Activated T-cell treated with anti-CD3 and anti-CD28 coated beads, Interleukin-2, amount 50 U/mL, for 72 hours (primary cell): ENCODE data around the gene PTTG1IP2. TPM values are rescaled to one million over a fixed set of nuclear protein-coding genes. Genes with fewer than 3 reads are reported as not detected.
A peak's percentile ranks its signal among the peaks of the same experiment; 100 is the strongest.
"Not testable (repeated sequence)": the region's sequence is repeated elsewhere in the genome, so short reads cannot be mapped to it uniquely, and the experiment has no call there.

ENCODE experiments used
- ATAC-seq, 2 donors: fragments of 150-1000 bp; cut with Tn5 transposase; replicated peaks in 1 of 2; 2 replicates each; pipeline ENCODE4 v1.10.0; 2021; ENCODE audit warnings: moderate library complexity in 2 of 2, mild to moderate bottlenecking in 1 of 2
- DNase-seq, 2 donors: peaks; one replicate each; pipeline ENCODE4 v3.0.0; 2021 to 2022; ENCODE audit warnings: mixed read lengths in 1 of 2
- H3K27ac Mint-ChIP-seq: one replicate; pipeline ENCODE4 v1.8.0; 2022; ENCODE audit warnings: mild to moderate bottlenecking, moderate library complexity, mixed read lengths
- H3K27me3 Mint-ChIP-seq: one replicate; pipeline ENCODE4 v1.8.0; 2022; ENCODE audit warnings: low read depth, mixed read lengths
- H3K36me3 Mint-ChIP-seq, 2 donors: one replicate each; pipeline ENCODE4 v1.8.0; 2022; ENCODE audit warnings: mixed read lengths in 2 of 2, mild to moderate bottlenecking in 1 of 2; ENCODE audit not compliant: insufficient read depth in 2 of 2
- H3K4me1 Mint-ChIP-seq: one replicate; pipeline ENCODE4 v1.8.0; 2022; ENCODE audit warnings: low read depth, mixed read lengths
- H3K4me3 Mint-ChIP-seq, 2 donors: one replicate each; pipeline ENCODE4 v1.8.0; 2022; ENCODE audit warnings: mild to moderate bottlenecking in 2 of 2, mixed read lengths in 2 of 2, moderate library complexity in 2 of 2
- H3K9me3 Mint-ChIP-seq, 2 donors: one replicate each; pipeline ENCODE4 v1.8.0; 2022; ENCODE audit warnings: mixed read lengths in 2 of 2
- total RNA-seq, 2 donors: library from RNA; stranded (reverse); gene quantifications; one replicate each; pipeline ENCODE4 v1.2.3, GENCODE V29; 2022

PTTG1IP2 gene
- total RNA-seq, 2 donors from 2014 or later: not detected

GRCh38 chr7:90458104-90458503, 11.3 kb upstream of the PTTG1IP2 start:
- ATAC-seq (no peak), DNase-seq (no peak)
- Mint-ChIP-seq H3K4me3 (no peak overlapping the region), H3K9me3 (no peaks in the 10 kb centered on the region), H3K27me3 (peaks cover 10% of the 10 kb centered on the region), H3K4me1 (peaks cover 7% of the 10 kb centered on the region), H3K27ac (no peak overlapping the region), H3K36me3 (no peaks in the 10 kb centered on the region)

GRCh38 chr7:90459888-90460287, 9.6 kb upstream of the PTTG1IP2 start:
- Mint-ChIP-seq H3K27me3 (peaks cover 10% of the 10 kb centered on the region), H3K4me3 (no peak overlapping the region)

DNA sequence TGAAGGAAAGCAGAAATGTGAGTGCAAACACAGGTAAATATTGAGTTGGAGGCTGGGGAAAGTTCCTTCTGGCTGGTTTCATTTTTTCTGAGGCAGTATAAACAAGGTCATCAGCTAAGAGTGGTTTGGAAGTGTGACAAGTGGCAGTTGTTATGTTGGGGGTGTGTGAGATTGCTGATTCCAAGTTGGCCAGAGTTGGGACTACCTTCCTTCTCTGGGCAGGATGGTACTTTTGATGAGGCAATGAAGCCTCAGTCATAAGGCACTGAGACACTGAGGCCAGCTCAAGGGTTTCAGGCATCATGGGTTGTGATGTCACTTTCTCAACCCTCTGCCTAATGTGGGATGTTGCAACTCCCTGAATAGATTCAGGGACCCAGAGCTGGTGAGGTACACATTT, 8.2 kb upstream of the PTTG1IP2 start:
- Mint-ChIP-seq H3K9me3 (peaks cover 14% of the 10 kb centered on the region in 2 donors), H3K4me3 (no peak overlapping the region), H3K27ac (no peak overlapping the region), H3K27me3 (no peaks in the 10 kb centered on the region), H3K4me1 (peaks cover 7% of the 10 kb centered on the region), H3K36me3 (peaks cover 13 to 20% of the 10 kb centered on the region in 2 donors)
- DNase-seq: no peak
- no peak for ATAC-seq

More at GRCh38 chr7:90459888-90460287, 9.6 kb upstream of the PTTG1IP2 start:
- DNase-seq (no peak), ATAC-seq (no peak)
- Mint-ChIP-seq H3K36me3 (peaks cover 6 to 10% of the 10 kb centered on the region in 2 donors), H3K4me1 (peaks cover 13% of the 10 kb centered on the region), H3K27ac (no peak overlapping the region), H3K9me3 (peaks cover 4 to 5% of the 10 kb centered on the region in 2 donors)

DNA sequence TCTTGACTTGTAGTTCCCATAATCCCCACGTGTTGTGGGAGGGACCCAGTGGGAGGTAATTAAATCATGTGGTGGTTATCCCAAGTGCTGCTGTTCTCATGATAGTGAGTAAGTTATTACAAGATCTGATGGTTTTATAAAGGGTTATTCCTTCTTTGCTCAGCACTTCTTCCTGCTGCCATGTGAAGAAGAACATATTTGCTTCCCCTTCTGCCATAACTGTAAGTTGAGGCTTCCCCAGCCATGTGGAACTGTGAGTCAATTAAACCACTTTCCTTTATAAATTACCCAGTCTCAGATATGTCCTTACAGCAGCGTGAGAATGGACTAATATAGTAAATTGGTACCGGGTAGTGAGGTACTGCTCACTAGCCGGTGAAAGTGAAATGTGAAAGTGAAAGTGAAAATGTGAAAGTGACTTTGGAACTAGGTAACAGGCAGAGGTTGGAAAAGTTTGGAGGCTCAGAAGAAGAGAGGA, 6.2 kb upstream of the PTTG1IP2 start:
- peaks cover 14% of the 10 kb centered on the region in 2 donors for H3K9me3 Mint-ChIP-seq
- peaks cover 13 to 20% of the 10 kb centered on the region in 2 donors for H3K36me3 Mint-ChIP-seq
- peak overlapping the region; percentile 1 to 29 for H3K4me3 Mint-ChIP-seq
- not testable (repeated sequence) for ATAC-seq, H3K4me1 Mint-ChIP-seq, H3K27me3 Mint-ChIP-seq, DNase-seq, H3K27ac Mint-ChIP-seq

GRCh38 chr7:90465816-90466215, 3.6 kb upstream of the PTTG1IP2 start:
- ATAC-seq: no peak
- peaks cover 14% of the 10 kb centered on the region in 2 donors for H3K9me3 Mint-ChIP-seq
- peaks cover 18% of the 10 kb centered on the region for H3K27me3 Mint-ChIP-seq
- H3K36me3 Mint-ChIP-seq: peaks cover 13 to 20% of the 10 kb centered on the region in 2 donors
- no peak for DNase-seq
- H3K4me3 Mint-ChIP-seq: no peak overlapping the region
- peaks cover 7% of the 10 kb centered on the region for H3K4me1 Mint-ChIP-seq
- no peak overlapping the region for H3K27ac Mint-ChIP-seq

DNA sequence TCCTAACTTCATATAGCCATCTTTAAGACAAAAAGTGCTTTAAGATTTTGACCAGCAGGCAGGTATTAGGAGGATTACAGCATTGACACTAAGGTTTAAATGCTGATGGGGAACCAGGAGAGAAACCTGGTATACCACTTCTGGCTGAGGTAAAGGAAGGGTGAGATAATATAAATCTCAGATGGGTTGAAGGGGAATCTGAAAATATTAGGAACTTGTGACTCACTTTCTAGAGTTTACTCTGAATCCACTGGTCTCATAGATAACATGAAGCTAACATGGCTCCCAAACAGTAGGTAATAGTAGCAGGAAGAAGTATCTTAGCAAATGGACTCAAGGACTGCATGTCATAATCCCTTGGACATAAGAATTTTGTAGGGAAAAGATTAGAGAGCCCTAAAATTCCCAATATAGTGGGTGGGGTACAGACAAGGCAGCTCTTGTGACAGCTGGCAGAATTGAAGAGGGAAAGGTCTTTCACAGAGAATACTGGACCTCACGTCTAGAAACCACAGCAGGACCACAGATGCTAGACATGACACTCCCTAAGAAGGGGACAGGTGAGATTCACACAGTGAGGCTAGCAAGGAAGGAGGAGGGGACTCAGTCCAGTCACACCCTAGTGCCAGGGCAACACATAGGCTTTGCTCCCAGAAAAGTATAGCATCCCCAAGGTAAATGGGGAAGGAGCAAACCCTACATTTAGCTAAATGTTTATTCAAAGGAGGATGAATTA, 3.5 kb downstream of the PTTG1IP2 start:
- Mint-ChIP-seq H3K36me3 (no peaks in the 10 kb centered on the region), H3K4me1 (no peaks in the 10 kb centered on the region), H3K27ac (no peak overlapping the region), H3K4me3 (no peak overlapping the region), H3K9me3 (no peaks in the 10 kb centered on the region), H3K27me3 (peaks cover 47% of the 10 kb centered on the region)
- DNase-seq (no peak), ATAC-seq (no peak)

DNA sequence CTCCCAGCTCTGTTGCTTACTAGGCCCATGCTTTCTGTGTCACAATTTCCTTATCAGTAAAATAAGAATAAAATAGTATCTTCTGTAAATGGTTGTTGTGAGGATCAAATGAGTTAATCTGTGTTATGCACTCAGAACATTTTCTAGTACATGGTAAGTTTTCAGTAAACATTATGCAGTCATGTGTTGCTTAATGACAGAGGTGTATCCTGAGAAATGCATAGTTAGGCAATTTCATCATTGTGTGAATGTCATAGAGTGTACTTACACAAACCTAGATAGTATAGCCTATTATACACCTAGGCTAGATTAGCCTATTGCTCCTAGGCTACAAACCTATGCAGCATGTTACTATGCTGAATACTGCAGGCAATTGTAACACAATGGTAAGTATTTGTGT, 4.4 kb downstream of the PTTG1IP2 start:
- Mint-ChIP-seq H3K36me3 (no peaks in the 10 kb centered on the region), H3K27ac (no peak overlapping the region), H3K4me3 (no peak overlapping the region), H3K27me3 (peaks cover 39% of the 10 kb centered on the region), H3K9me3 (no peaks in the 10 kb centered on the region), H3K4me1 (no peaks in the 10 kb centered on the region)
- ATAC-seq (no peak), DNase-seq (no peak)

- peaks cover 35% of the 10 kb centered on the region for H3K27me3 Mint-ChIP-seq
- H3K27ac Mint-ChIP-seq: no peak overlapping the region
- H3K9me3 Mint-ChIP-seq: no peaks in the 10 kb centered on the region
- H3K36me3 Mint-ChIP-seq: no peaks in the 10 kb centered on the region
- H3K4me1 Mint-ChIP-seq: no peaks in the 10 kb centered on the region
- no peak for DNase-seq
- ATAC-seq: no peak
- H3K4me3 Mint-ChIP-seq: no peak overlapping the region
These were observed 5.1 kb downstream of the PTTG1IP2 start for GRCh38 chr7:90474284-90475210.

GRCh38 chr7:90483251-90483650, 13.8 kb downstream of the PTTG1IP2 start:
- H3K4me3 Mint-ChIP-seq: no peak overlapping the region
- no peaks in the 10 kb centered on the region for H3K36me3 Mint-ChIP-seq
- peaks cover 22% of the 10 kb centered on the region for H3K27me3 Mint-ChIP-seq
- DNase-seq (no peak), ATAC-seq (no peak)
- H3K27ac Mint-ChIP-seq: no peak overlapping the region
- H3K4me1 Mint-ChIP-seq: no peaks in the 10 kb centered on the region
- no peaks in the 10 kb centered on the region for H3K9me3 Mint-ChIP-seq

DNA sequence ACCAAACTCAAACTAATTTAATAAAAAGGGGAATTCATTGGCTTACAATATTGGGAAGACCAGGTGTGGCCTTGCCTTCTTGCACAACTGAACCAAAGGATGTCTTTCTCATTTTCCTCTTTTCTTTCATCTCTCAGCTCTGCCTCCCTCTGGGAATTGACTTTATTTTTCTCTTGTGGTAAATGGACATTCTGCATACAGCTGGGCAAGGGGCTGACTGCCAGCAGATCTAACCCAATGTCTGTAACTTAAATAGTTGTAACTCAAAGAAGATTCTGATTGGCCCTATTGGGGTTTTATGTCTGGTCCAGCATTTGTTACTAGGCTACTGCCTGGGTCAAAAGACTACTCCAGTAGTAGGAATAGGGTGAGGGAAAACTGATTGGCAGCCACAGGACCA, 15.3 kb downstream of the PTTG1IP2 start:
- H3K36me3 Mint-ChIP-seq: no peaks in the 10 kb centered on the region
- H3K9me3 Mint-ChIP-seq: no peaks in the 10 kb centered on the region
- ATAC-seq (no peak), DNase-seq (no peak)
- no peak overlapping the region for H3K27ac Mint-ChIP-seq
- no peak overlapping the region for H3K4me3 Mint-ChIP-seq
- H3K4me1 Mint-ChIP-seq: no peaks in the 10 kb centered on the region
- H3K27me3 Mint-ChIP-seq: peaks cover 29% of the 10 kb centered on the region

DNA sequence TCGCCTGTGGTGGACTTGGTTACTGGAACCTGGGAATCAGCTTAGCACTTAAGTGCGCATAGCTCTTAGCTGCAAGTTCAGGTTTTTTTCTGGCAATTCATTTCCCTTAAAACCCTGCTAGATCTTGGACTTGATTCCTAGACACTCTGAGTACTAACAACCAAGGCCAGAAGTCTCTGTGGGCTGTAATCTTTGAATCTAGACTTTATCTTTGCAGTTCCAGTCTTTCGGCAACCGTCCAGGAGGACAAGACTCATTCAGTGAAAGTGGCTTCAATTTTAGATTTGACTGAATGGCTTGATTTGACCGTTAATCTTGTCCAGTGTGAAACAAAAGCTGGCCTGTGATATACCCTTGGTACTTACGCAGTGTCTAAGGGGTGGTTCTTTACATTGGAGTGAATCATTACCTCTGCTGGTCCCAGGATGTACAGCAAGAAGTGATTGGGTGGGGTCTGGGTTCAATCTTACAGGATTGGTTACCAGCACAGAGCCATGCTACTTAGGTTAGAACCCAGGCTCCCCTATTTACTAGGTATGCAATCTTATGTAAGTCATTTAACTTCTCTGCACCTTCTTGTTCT, 16.4 kb downstream of the PTTG1IP2 start:
- H3K4me3 Mint-ChIP-seq: no peak overlapping the region
- H3K9me3 Mint-ChIP-seq: no peaks in the 10 kb centered on the region
- H3K27me3 Mint-ChIP-seq: peaks cover 26% of the 10 kb centered on the region
- ATAC-seq (no peak), DNase-seq (no peak)
- no peaks in the 10 kb centered on the region for H3K4me1 Mint-ChIP-seq
- H3K36me3 Mint-ChIP-seq: no peaks in the 10 kb centered on the region
- no peak overlapping the region for H3K27ac Mint-ChIP-seq

GRCh38 chr7:90487808-90488207, 18.4 kb downstream of the PTTG1IP2 start:
- H3K27me3 Mint-ChIP-seq: peaks cover 23% of the 10 kb centered on the region

GRCh38 chr7:90488220-90488619, 18.8 kb downstream of the PTTG1IP2 start:
- no peaks in the 10 kb centered on the region for H3K36me3 Mint-ChIP-seq
- no peak for DNase-seq
- ATAC-seq: no peak
- peaks cover 21% of the 10 kb centered on the region for H3K27me3 Mint-ChIP-seq
- no peaks in the 10 kb centered on the region for H3K4me1 Mint-ChIP-seq
- no peaks in the 10 kb centered on the region for H3K9me3 Mint-ChIP-seq
- H3K27ac Mint-ChIP-seq: no peak overlapping the region
- H3K4me3 Mint-ChIP-seq: no peak overlapping the region

More at GRCh38 chr7:90487808-90488207, 18.4 kb downstream of the PTTG1IP2 start:
- ATAC-seq (no peak), DNase-seq (no peak)
- no peaks in the 10 kb centered on the region for H3K9me3 Mint-ChIP-seq
- no peaks in the 10 kb centered on the region for H3K4me1 Mint-ChIP-seq
- no peaks in the 10 kb centered on the region for H3K36me3 Mint-ChIP-seq
- no peak overlapping the region for H3K4me3 Mint-ChIP-seq
- H3K27ac Mint-ChIP-seq: no peak overlapping the region
